ENCODE results near the gene EREG.

The EREG gene

GRCh38 chr4:74385386-74385785 is 20.4 kb downstream of the EREG start:
- no peak for TF ChIP-seq CTCF (conservative IDR thresholded peaks at IDR 0.05; ENCODE audit: low read depth, low read length)
- H3K4me2 ChIP-seq, result no peak overlapping the region
- no peaks in the 10 kb centered on the region for H3K36me3 ChIP-seq (ENCODE audit: insufficient read depth)
- H3K9ac ChIP-seq, result no peak overlapping the region
- no peaks in the 10 kb centered on the region for H3K4me1 ChIP-seq (ENCODE audit: low read depth, poor library complexity, severe bottlenecking)
- H3K27ac ChIP-seq, result no peak overlapping the region
- no peaks in the 10 kb centered on the region for H4K20me1 ChIP-seq (ENCODE audit: insufficient read depth)
- no peak overlapping the region for H3K4me3 ChIP-seq (IDR thresholded peaks at IDR 0.05; ENCODE audit: insufficient read depth, low read depth, low read length)
- H3K27me3 ChIP-seq (ENCODE audit: insufficient read depth, low read depth), result no peaks in the 10 kb centered on the region
- H2AFZ ChIP-seq (ENCODE audit: low read depth), result no peak overlapping the region
- H3K79me2 ChIP-seq (ENCODE audit: insufficient read depth, low read depth), result no peaks in the 10 kb centered on the region

- Histone ChIP-seq H3K4me1 (ENCODE audit: low read depth, poor library complexity, severe bottlenecking) (no peaks in the 10 kb centered on the region), H3K36me3 (ENCODE audit: insufficient read depth) (no peaks in the 10 kb centered on the region), H4K20me1 (ENCODE audit: insufficient read depth) (no peaks in the 10 kb centered on the region), H3K9ac (no peak overlapping the region), H3K4me3 (IDR thresholded peaks at IDR 0.05; ENCODE audit: insufficient read depth, low read depth, low read length) (no peak overlapping the region), H3K4me2 (no peak overlapping the region), H3K27me3 (ENCODE audit: insufficient read depth, low read depth) (no peaks in the 10 kb centered on the region), H3K79me2 (ENCODE audit: insufficient read depth, low read depth) (no peaks in the 10 kb centered on the region), H3K27ac (no peak overlapping the region), H2AFZ (ENCODE audit: low read depth) (no peak overlapping the region)
- no peak for TF ChIP-seq CTCF (conservative IDR thresholded peaks at IDR 0.05; ENCODE audit: low read depth, low read length)
Observed at GRCh38 chr4:74386159-74386558, 21.2 kb downstream of the EREG start.

GRCh38 chr4:74387790-74388189 is 22.8 kb downstream of the EREG start:
- Histone ChIP-seq H3K27ac (no peak overlapping the region), H3K27me3 (ENCODE audit: insufficient read depth, low read depth) (no peaks in the 10 kb centered on the region), H3K79me2 (ENCODE audit: insufficient read depth, low read depth) (no peaks in the 10 kb centered on the region), H3K4me3 (IDR thresholded peaks at IDR 0.05; ENCODE audit: insufficient read depth, low read depth, low read length) (no peak overlapping the region), H3K36me3 (ENCODE audit: insufficient read depth) (no peaks in the 10 kb centered on the region), H3K4me1 (ENCODE audit: low read depth, poor library complexity, severe bottlenecking) (no peaks in the 10 kb centered on the region), H4K20me1 (ENCODE audit: insufficient read depth) (no peaks in the 10 kb centered on the region), H3K9ac (no peak overlapping the region), H2AFZ (ENCODE audit: low read depth) (no peak overlapping the region), H3K4me2 (no peak overlapping the region)
- TF ChIP-seq CTCF (conservative IDR thresholded peaks at IDR 0.05; ENCODE audit: low read depth, low read length), result no peak

- H3K4me2 ChIP-seq, result no peak overlapping the region
- no peaks in the 10 kb centered on the region for H3K4me1 ChIP-seq (ENCODE audit: low read depth, poor library complexity, severe bottlenecking)
- no peak overlapping the region for H2AFZ ChIP-seq (ENCODE audit: low read depth)
- H3K79me2 ChIP-seq (ENCODE audit: insufficient read depth, low read depth), result no peaks in the 10 kb centered on the region
- no peak overlapping the region for H3K4me3 ChIP-seq (IDR thresholded peaks at IDR 0.05; ENCODE audit: insufficient read depth, low read depth, low read length)
- no peak overlapping the region for H3K27ac ChIP-seq
- TF ChIP-seq CTCF (conservative IDR thresholded peaks at IDR 0.05; ENCODE audit: low read depth, low read length), result no peak
- no peaks in the 10 kb centered on the region for H3K27me3 ChIP-seq (ENCODE audit: insufficient read depth, low read depth)
- no peaks in the 10 kb centered on the region for H4K20me1 ChIP-seq (ENCODE audit: insufficient read depth)
- no peaks in the 10 kb centered on the region for H3K36me3 ChIP-seq (ENCODE audit: insufficient read depth)
- H3K9ac ChIP-seq, result no peak overlapping the region
Observed at GRCh38 chr4:74389494-74389893, 24.5 kb downstream of the EREG start.

GRCh38 chr4:74390677-74391076 is 25.7 kb downstream of the EREG start:
- Histone ChIP-seq H3K27ac (no peak overlapping the region), H4K20me1 (ENCODE audit: insufficient read depth) (no peaks in the 10 kb centered on the region)

More at GRCh38 chr4:74390677-74391076, 25.7 kb downstream of the EREG start:
- no peaks in the 10 kb centered on the region for H3K4me1 ChIP-seq (ENCODE audit: low read depth, poor library complexity, severe bottlenecking)
- H3K79me2 ChIP-seq (ENCODE audit: insufficient read depth, low read depth), result no peaks in the 10 kb centered on the region
- H3K27me3 ChIP-seq (ENCODE audit: insufficient read depth, low read depth), result no peaks in the 10 kb centered on the region
- TF ChIP-seq CTCF (conservative IDR thresholded peaks at IDR 0.05; ENCODE audit: low read depth, low read length), result no peak
- H3K9ac ChIP-seq, result no peak overlapping the region
- H3K4me3 ChIP-seq (IDR thresholded peaks at IDR 0.05; ENCODE audit: insufficient read depth, low read depth, low read length), result no peak overlapping the region
- H2AFZ ChIP-seq (ENCODE audit: low read depth), result no peak overlapping the region
- no peak overlapping the region for H3K4me2 ChIP-seq
- H3K36me3 ChIP-seq (ENCODE audit: insufficient read depth), result no peaks in the 10 kb centered on the region

Measured in KMS-11 (cell line).